ENCODE measurements around the gene MOAP1.

- TF ChIP-seq POLR2A (IDR thresholded peaks at IDR 0.05; ENCODE audit: low read length): no peak
- no peak for TF ChIP-seq GATA1 (IDR thresholded peaks at IDR 0.05; ENCODE audit: low read depth, low read length)
Observed at GRCh38 chr14:93231129-93231979, 46.7 kb upstream of the MOAP1 start.
